Endodermal cell (in vitro differentiated cells): ENCODE data around the gene IFNL2. TPM values are rescaled to one million over a fixed set of nuclear protein-coding genes. Genes with fewer than 3 reads are reported as not detected.

ENCODE experiments used
- DNase-seq: peaks from one replicate; pipeline ENCODE4 v3.0.0-alpha.2; 2017
- H3K27ac ChIP-seq: 2 replicates; pipeline ENCODE4 v1.5.1; 2013; ENCODE audit warnings: mild to moderate bottlenecking, low read depth, low read length, moderate library complexity
- H3K27me3 ChIP-seq: 2 replicates; pipeline ENCODE4 v1.6.1; 2013; ENCODE audit warnings: mild to moderate bottlenecking, low read length, moderate library complexity; ENCODE audit not compliant: insufficient read depth, control insufficient read depth, poor library complexity, severe bottlenecking
- H3K36me3 ChIP-seq: 2 replicates; pipeline ENCODE4 v1.7.0; 2013; ENCODE audit warnings: mild to moderate bottlenecking, low read length, moderate library complexity; ENCODE audit not compliant: control insufficient read depth, insufficient read depth
- H3K4me1 ChIP-seq: one replicate; pipeline ENCODE4 v1.7.0; 2013; ENCODE audit warnings: low read length; ENCODE audit not compliant: control insufficient read depth, insufficient read depth
- H3K4me3 ChIP-seq: 2 replicates; pipeline ENCODE4 v1.5.1; 2013; ENCODE audit warnings: mild to moderate bottlenecking, low read length, moderate library complexity
- H3K9ac ChIP-seq: 2 replicates; pipeline ENCODE4 v1.6.1; 2013; ENCODE audit warnings: mild to moderate bottlenecking, low read length, moderate library complexity; ENCODE audit not compliant: poor library complexity, severe bottlenecking; ENCODE audit errors: extremely low read depth
- H3K9me3 ChIP-seq: 2 replicates; pipeline ENCODE4 v1.6.1; 2013; ENCODE audit warnings: mild to moderate bottlenecking, low read length, moderate library complexity; ENCODE audit not compliant: control insufficient read depth
- H3K27ac Mint-ChIP-seq: 2 replicates; pipeline ENCODE4 v1.8.0; 2020; ENCODE audit warnings: mixed read lengths
- H3K27me3 Mint-ChIP-seq: 2 replicates; pipeline ENCODE4 v1.8.0; 2021; ENCODE audit warnings: mild to moderate bottlenecking, mixed read lengths; ENCODE audit not compliant: insufficient read depth
- H3K36me3 Mint-ChIP-seq: 2 replicates; pipeline ENCODE4 v1.8.0; 2020; ENCODE audit warnings: low read depth, mixed read lengths
- H3K4me1 Mint-ChIP-seq: 2 replicates; pipeline ENCODE4 v1.8.0; 2020; ENCODE audit warnings: mixed read lengths
- H3K4me3 Mint-ChIP-seq: 2 replicates; pipeline ENCODE4 v1.8.0; 2020; ENCODE audit warnings: mild to moderate bottlenecking, moderate library complexity, mixed read lengths
- H3K9me3 Mint-ChIP-seq: 2 replicates; pipeline ENCODE4 v1.8.0; 2020; ENCODE audit warnings: mild to moderate bottlenecking, mixed read lengths
- CTCF ChIP-seq: fragments of 200-600 bp; sonication (generic); conservative IDR thresholded peaks from 2 replicates; pipeline ENCODE4 v1.5.0; 2021; ENCODE audit warnings: antibody characterized with exemption, mild to moderate bottlenecking
- WGBS, 2 experiments: methylation state at CpG; one replicate each; pipeline versions ENCODE4 v1.1.5 to v1.1.7; 2013; ENCODE audit warnings: missing lambda C conversion rate in 2 of 2, mixed read lengths in 1 of 2; ENCODE audit not compliant: insufficient coverage in 1 of 2, insufficient read length in 1 of 2; 5-methylcytosine and 5-hydroxymethylcytosine counted together
- total RNA-seq, 2 donors: library from RNA; stranded (reverse); fragmentation: NEBNext Ultra II Directional in 1 of 2; extraction: Animal tissue kit (Norgen Biotek cat#: 25700) in 1 of 2; gene quantifications; 2 replicates in 1 of 2; 3 replicates in 1 of 2; pipeline ENCODE4 v1.2.1, GENCODE V29; 2021

IFNL2 gene
- total RNA-seq, 2 donors from 2014 or later: not detected

DNA sequence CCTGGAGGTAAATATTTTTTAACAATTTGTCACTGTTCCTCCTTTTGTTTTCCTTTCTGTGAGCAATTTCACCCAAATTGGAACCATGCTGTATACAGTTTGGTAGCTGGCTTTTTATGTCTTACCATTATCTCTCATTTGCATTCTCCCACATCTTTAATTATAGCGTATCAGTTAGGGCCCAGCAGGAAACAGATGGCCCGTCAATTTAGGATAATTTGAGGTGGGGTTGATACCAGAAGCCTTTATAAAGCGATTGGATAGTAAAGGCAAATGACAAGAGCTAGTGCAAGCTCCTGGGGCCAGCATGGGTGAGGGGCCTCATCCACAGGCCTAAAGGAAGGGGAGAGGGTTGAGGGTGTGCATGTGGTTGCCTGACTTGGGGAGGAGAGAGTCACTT lies 15.7 kb upstream of the IFNL2 start:
- no peaks in the 10 kb centered on the region for H3K4me1 ChIP-seq
- no peaks in the 10 kb centered on the region for H3K36me3 Mint-ChIP-seq
- DNase-seq: no peak
- H3K27me3 ChIP-seq: peaks cover 37% of the 10 kb centered on the region
- H3K9me3 ChIP-seq: no peaks in the 10 kb centered on the region
- no peak for TF ChIP-seq CTCF
- H3K4me3 ChIP-seq: no peak overlapping the region
- no peaks in the 10 kb centered on the region for H3K4me1 Mint-ChIP-seq
- H3K9me3 Mint-ChIP-seq: peaks cover 4% of the 10 kb centered on the region
- WGBS, 2 experiments: 80 to 86% methylated on average over 1 to 3 of the region's 3 CpGs
- no peak overlapping the region for H3K4me3 Mint-ChIP-seq
- no peak overlapping the region for H3K9ac ChIP-seq
- H3K27ac Mint-ChIP-seq: no peak overlapping the region
- no peak overlapping the region for H3K27ac ChIP-seq
- no peaks in the 10 kb centered on the region for H3K36me3 ChIP-seq
- H3K27me3 Mint-ChIP-seq: peaks cover 78% of the 10 kb centered on the region

DNA sequence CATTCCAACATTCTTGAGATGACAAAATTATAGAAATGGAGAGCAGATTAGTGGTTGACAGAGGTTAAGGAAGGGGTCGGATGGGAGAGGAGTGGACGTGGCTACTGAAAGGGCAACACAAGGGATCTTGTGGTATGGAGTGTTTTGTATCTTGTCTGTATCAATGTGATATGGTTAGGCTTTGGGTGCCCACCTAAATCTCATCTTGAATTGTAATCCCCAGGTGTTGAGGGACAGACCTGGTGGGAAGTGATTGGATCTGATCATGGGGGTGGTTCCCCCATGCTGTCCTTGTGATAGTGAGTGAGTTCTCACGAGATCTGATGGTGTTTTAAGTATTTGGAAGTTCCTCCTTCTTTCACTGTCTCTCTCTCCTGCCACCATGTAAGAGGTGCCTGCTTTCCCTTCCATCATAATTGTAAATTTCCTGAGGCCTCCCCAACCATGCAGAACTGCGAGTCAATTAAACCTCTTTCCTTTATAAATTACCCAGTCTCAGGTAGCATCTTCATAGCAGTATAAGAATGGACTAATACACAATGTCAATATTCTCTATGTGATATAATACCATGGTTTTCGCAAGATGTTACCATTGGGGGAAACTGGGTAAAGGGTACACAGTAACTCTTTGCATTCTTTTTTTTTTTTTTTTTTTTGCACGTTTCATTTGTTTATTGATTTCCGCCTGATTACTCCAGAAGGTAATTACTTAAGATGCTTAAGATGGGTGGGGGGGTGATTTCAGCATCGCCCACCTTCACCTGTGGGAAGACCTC lies 14.6 kb upstream of the IFNL2 start:
- H3K27ac ChIP-seq: no peak overlapping the region
- WGBS, 2 experiments: 81 to 95% methylated on average over 2 to 8 of the region's 8 CpGs
- no peak for TF ChIP-seq CTCF
- Mint-ChIP-seq H3K36me3 (no peaks in the 10 kb centered on the region), H3K4me3 (no peak overlapping the region), H3K27me3 (peaks cover 71% of the 10 kb centered on the region), H3K27ac (no peak overlapping the region), H3K4me1 (no peaks in the 10 kb centered on the region), H3K9me3 (peaks cover 4% of the 10 kb centered on the region)
- no peaks in the 10 kb centered on the region for H3K4me1 ChIP-seq
- peaks cover 26% of the 10 kb centered on the region for H3K27me3 ChIP-seq
- DNase-seq: no peak
- no peak overlapping the region for H3K4me3 ChIP-seq
- no peaks in the 10 kb centered on the region for H3K9me3 ChIP-seq
- no peak overlapping the region for H3K9ac ChIP-seq
- H3K36me3 ChIP-seq: no peaks in the 10 kb centered on the region

DNA sequence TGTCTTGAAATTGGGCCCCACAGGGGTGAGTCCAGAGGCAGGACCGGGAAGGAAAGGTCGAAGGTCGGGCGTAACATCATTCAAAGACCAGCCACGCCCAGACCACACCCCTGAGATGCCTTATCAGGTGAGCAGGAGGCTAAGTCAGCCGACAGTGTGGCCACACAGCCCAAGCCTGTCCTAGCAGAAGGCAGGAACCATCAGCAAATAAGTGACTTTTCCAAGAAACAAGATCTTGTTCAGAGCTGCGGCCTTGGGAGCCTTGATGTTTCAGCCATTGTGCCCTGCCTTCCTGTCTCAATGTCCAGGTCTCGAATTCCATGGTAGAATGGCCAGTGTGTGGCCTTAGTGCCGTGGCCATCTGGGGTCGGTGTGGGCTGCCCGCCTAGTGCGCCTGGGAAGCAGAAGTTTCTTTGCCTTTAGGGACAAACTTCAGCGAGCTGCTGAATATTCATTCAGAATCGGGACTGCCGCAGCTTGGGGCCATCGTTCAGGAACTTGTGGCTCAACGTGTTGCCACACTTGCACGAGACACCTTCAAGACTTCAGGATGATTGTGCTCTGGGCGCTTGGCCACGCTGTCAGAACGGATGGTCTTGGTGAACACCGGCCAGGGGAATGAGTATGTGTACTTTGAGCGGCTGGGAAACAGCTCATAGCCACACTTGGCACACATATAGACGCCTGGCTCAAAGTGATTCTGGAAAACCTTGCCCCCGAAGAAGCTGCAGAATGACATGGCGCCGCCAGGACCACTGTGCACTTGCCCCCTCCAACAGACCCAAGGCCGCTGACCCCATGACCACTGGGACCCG lies 13.5 kb upstream of the IFNL2 start:
- Mint-ChIP-seq H3K4me3 (no peak overlapping the region), H3K4me1 (no peaks in the 10 kb centered on the region), H3K36me3 (no peaks in the 10 kb centered on the region), H3K9me3 (peaks cover 4% of the 10 kb centered on the region), H3K27me3 (peaks cover 59% of the 10 kb centered on the region), H3K27ac (no peak overlapping the region)
- H3K9me3 ChIP-seq: no peaks in the 10 kb centered on the region
- no peak for TF ChIP-seq CTCF
- no peak overlapping the region for H3K9ac ChIP-seq
- H3K4me1 ChIP-seq: no peaks in the 10 kb centered on the region
- DNase-seq: no peak
- peaks cover 20% of the 10 kb centered on the region for H3K27me3 ChIP-seq
- H3K36me3 ChIP-seq: no peaks in the 10 kb centered on the region
- no peak overlapping the region for H3K4me3 ChIP-seq
- no peak overlapping the region for H3K27ac ChIP-seq
- WGBS, 2 experiments: 88 to 90% methylated on average over 28 to 29 of the region's 29 CpGs
